ENCODE data around the gene ZNF543.
"Not testable (repeated sequence)": the region's sequence is repeated elsewhere in the genome, so short reads cannot be mapped to it uniquely, and the experiment has no call there.

ZNF543 gene

GRCh38 chr19:57363688-57364181, 43.5 kb downstream of the ZNF543 start:
- no peaks in the 10 kb centered on the region for H3K9me3 ChIP-seq (ENCODE audit: control insufficient read depth, low read length)
- H3K27me3 ChIP-seq (ENCODE audit: control insufficient read depth in 1 of 2, insufficient read depth in 1 of 2, low read length in 2 of 2): no peaks in the 10 kb centered on the region
- H3K27ac ChIP-seq (ENCODE audit: low read length, poor library complexity, severe bottlenecking): peak overlapping the region; percentile 5
- H2AFZ ChIP-seq (ENCODE audit: low read depth, low read length): no peak overlapping the region
- H3K4me3 ChIP-seq (ENCODE audit: insufficient read depth in 1 of 2, low read depth in 1 of 2, low read length in 2 of 2): peak overlapping the region; percentile 68 to 85
- H3K9ac ChIP-seq (ENCODE audit: low read length): peak overlapping the region; percentile 92
- peak overlapping the region; percentile 54 for H4K8ac ChIP-seq (ENCODE audit: low read length)
- H4K91ac ChIP-seq (ENCODE audit: low read length): no peak overlapping the region
- H2AK5ac ChIP-seq (ENCODE audit: low read length, severe bottlenecking): no peak overlapping the region
- no peak overlapping the region for H3K23ac ChIP-seq (ENCODE audit: low read length in 2 of 2)
- H3K14ac ChIP-seq (ENCODE audit: low read length in 2 of 2): no peak overlapping the region
- peak; percentile 53 for DNase-seq
- H3K36me3 ChIP-seq (ENCODE audit: control insufficient read depth in 1 of 2, insufficient read depth in 2 of 2, low read depth in 1 of 2, low read length in 2 of 2): peaks cover 8 to 18% of the 10 kb centered on the region in 2 experiments
- H3K4me2 ChIP-seq (ENCODE audit: low read length, poor library complexity, severe bottlenecking): peak overlapping the region; percentile 81
- H2BK15ac ChIP-seq (ENCODE audit: low read depth, poor library complexity, severe bottlenecking): no peak overlapping the region
- H2BK5ac ChIP-seq (ENCODE audit: low read depth, low read length, poor library complexity, severe bottlenecking): no peak overlapping the region
- H3K18ac ChIP-seq (ENCODE audit: low read depth in 1 of 2, low read length in 2 of 2): peak overlapping the region; percentile 21 to 49
- H2BK12ac ChIP-seq (ENCODE audit: low read length in 2 of 2): no peak overlapping the region
- peak overlapping the region in 1 of 2 experiments; percentile 19 for H3K4ac ChIP-seq (ENCODE audit: low read depth in 1 of 2, low read length in 2 of 2)
- peaks cover 25% of the 10 kb centered on the region for H3K79me1 ChIP-seq (replicated peaks; ENCODE audit: low read length, poor library complexity, severe bottlenecking)
- 9% methylated on average over 13 of the region's 18 CpGs for WGBS
- H3K4me1 ChIP-seq (ENCODE audit: control insufficient read depth, insufficient read depth, low read depth, low read length): peaks cover 4% of the 10 kb centered on the region
- no peak overlapping the region for H2BK120ac ChIP-seq (ENCODE audit: low read depth, low read length)

- no peaks in the 10 kb centered on the region for H3K9me3 ChIP-seq (ENCODE audit: control insufficient read depth, low read length)
- no peak overlapping the region for H3K18ac ChIP-seq (ENCODE audit: low read depth in 1 of 2, low read length in 2 of 2)
- peaks cover 4% of the 10 kb centered on the region for H3K4me1 ChIP-seq (ENCODE audit: control insufficient read depth, insufficient read depth, low read depth, low read length)
- H3K27ac ChIP-seq (ENCODE audit: low read length, poor library complexity, severe bottlenecking): no peak overlapping the region
- no peak overlapping the region for H3K23ac ChIP-seq (ENCODE audit: low read length in 2 of 2)
- 100% methylated on average over 2 of the region's 2 CpGs for WGBS
- H2BK120ac ChIP-seq (ENCODE audit: low read depth, low read length): no peak overlapping the region
- H3K4me2 ChIP-seq (ENCODE audit: low read length, poor library complexity, severe bottlenecking): no peak overlapping the region
- H3K14ac ChIP-seq (ENCODE audit: low read length in 2 of 2): no peak overlapping the region
- no peaks in the 10 kb centered on the region for H3K27me3 ChIP-seq (ENCODE audit: control insufficient read depth in 1 of 2, insufficient read depth in 1 of 2, low read length in 2 of 2)
- no peak overlapping the region for H4K8ac ChIP-seq (ENCODE audit: low read length)
- no peak for DNase-seq
- H2AK5ac ChIP-seq (ENCODE audit: low read length, severe bottlenecking): no peak overlapping the region
- peaks cover 14 to 22% of the 10 kb centered on the region in 2 experiments for H3K36me3 ChIP-seq (ENCODE audit: control insufficient read depth in 1 of 2, insufficient read depth in 2 of 2, low read depth in 1 of 2, low read length in 2 of 2)
- no peak overlapping the region for H2BK15ac ChIP-seq (ENCODE audit: low read depth, poor library complexity, severe bottlenecking)
- H3K9ac ChIP-seq (ENCODE audit: low read length): no peak overlapping the region
- H3K79me1 ChIP-seq (replicated peaks; ENCODE audit: low read length, poor library complexity, severe bottlenecking): peaks cover 27% of the 10 kb centered on the region
- H2AFZ ChIP-seq (ENCODE audit: low read depth, low read length): no peak overlapping the region
- H2BK12ac ChIP-seq (ENCODE audit: low read length in 2 of 2): no peak overlapping the region
- H3K4ac ChIP-seq (ENCODE audit: low read depth in 1 of 2, low read length in 2 of 2): no peak overlapping the region
- H4K91ac ChIP-seq (ENCODE audit: low read length): no peak overlapping the region
- no peak overlapping the region for H3K4me3 ChIP-seq (ENCODE audit: insufficient read depth in 1 of 2, low read depth in 1 of 2, low read length in 2 of 2)
- no peak overlapping the region for H2BK5ac ChIP-seq (ENCODE audit: low read depth, low read length, poor library complexity, severe bottlenecking)
Observed at GRCh38 chr19:57366776-57367175, 46.5 kb downstream of the ZNF543 start.

GRCh38 chr19:57374179-57374578, 53.9 kb downstream of the ZNF543 start:
- Histone ChIP-seq H3K79me1 (replicated peaks; ENCODE audit: low read length, poor library complexity, severe bottlenecking) (peaks cover 4% of the 10 kb centered on the region), H3K4me3 (ENCODE audit: insufficient read depth in 1 of 2, low read depth in 1 of 2, low read length in 2 of 2) (no peak overlapping the region)

GRCh38 chr19:57374647-57375046, 54.4 kb downstream of the ZNF543 start:
- not testable (repeated sequence) for H3K9ac ChIP-seq (ENCODE audit: low read length); H4K91ac ChIP-seq (ENCODE audit: low read length); H3K4ac ChIP-seq (ENCODE audit: low read depth in 1 of 2, low read length in 2 of 2); H2AFZ ChIP-seq (ENCODE audit: low read depth, low read length); H3K4me3 ChIP-seq (ENCODE audit: insufficient read depth in 1 of 2, low read depth in 1 of 2, low read length in 2 of 2); H3K79me1 ChIP-seq (replicated peaks; ENCODE audit: low read length, poor library complexity, severe bottlenecking); H2BK120ac ChIP-seq (ENCODE audit: low read depth, low read length); H3K4me1 ChIP-seq (ENCODE audit: control insufficient read depth, insufficient read depth, low read depth, low read length); H2AK5ac ChIP-seq (ENCODE audit: low read length, severe bottlenecking); H3K23ac ChIP-seq (ENCODE audit: low read length in 2 of 2); H4K8ac ChIP-seq (ENCODE audit: low read length); H3K27ac ChIP-seq (ENCODE audit: low read length, poor library complexity, severe bottlenecking); H2BK12ac ChIP-seq (ENCODE audit: low read length in 2 of 2); H2BK5ac ChIP-seq (ENCODE audit: low read depth, low read length, poor library complexity, severe bottlenecking); H3K14ac ChIP-seq (ENCODE audit: low read length in 2 of 2); DNase-seq; H3K27me3 ChIP-seq (ENCODE audit: control insufficient read depth in 1 of 2, insufficient read depth in 1 of 2, low read length in 2 of 2); H3K4me2 ChIP-seq (ENCODE audit: low read length, poor library complexity, severe bottlenecking); H3K18ac ChIP-seq (ENCODE audit: low read depth in 1 of 2, low read length in 2 of 2); H2BK15ac ChIP-seq (ENCODE audit: low read depth, poor library complexity, severe bottlenecking)
- WGBS: 92% methylated on average over 2 of the region's 2 CpGs
- H3K36me3 ChIP-seq (ENCODE audit: control insufficient read depth in 1 of 2, insufficient read depth in 2 of 2, low read depth in 1 of 2, low read length in 2 of 2): peaks cover 64 to 79% of the 10 kb centered on the region in 2 experiments
- peaks cover 61% of the 10 kb centered on the region for H3K9me3 ChIP-seq (ENCODE audit: control insufficient read depth, low read length)

More at GRCh38 chr19:57374179-57374578, 53.9 kb downstream of the ZNF543 start:
- Histone ChIP-seq H3K4me1 (ENCODE audit: control insufficient read depth, insufficient read depth, low read depth, low read length) (no peaks in the 10 kb centered on the region), H3K23ac (ENCODE audit: low read length in 2 of 2) (no peak overlapping the region), H3K4ac (ENCODE audit: low read depth in 1 of 2, low read length in 2 of 2) (no peak overlapping the region), H2BK120ac (ENCODE audit: low read depth, low read length) (no peak overlapping the region), H4K91ac (ENCODE audit: low read length) (no peak overlapping the region), H3K27ac (ENCODE audit: low read length, poor library complexity, severe bottlenecking) (no peak overlapping the region), H4K8ac (ENCODE audit: low read length) (no peak overlapping the region), H3K9ac (ENCODE audit: low read length) (no peak overlapping the region), H3K18ac (ENCODE audit: low read depth in 1 of 2, low read length in 2 of 2) (no peak overlapping the region), H3K36me3 (ENCODE audit: control insufficient read depth in 1 of 2, insufficient read depth in 2 of 2, low read depth in 1 of 2, low read length in 2 of 2) (peaks cover 64 to 79% of the 10 kb centered on the region in 2 experiments), H2BK5ac (ENCODE audit: low read depth, low read length, poor library complexity, severe bottlenecking) (no peak overlapping the region), H2AFZ (ENCODE audit: low read depth, low read length) (no peak overlapping the region), H2BK15ac (ENCODE audit: low read depth, poor library complexity, severe bottlenecking) (no peak overlapping the region), H3K27me3 (ENCODE audit: control insufficient read depth in 1 of 2, insufficient read depth in 1 of 2, low read length in 2 of 2) (no peaks in the 10 kb centered on the region), H2AK5ac (ENCODE audit: low read length, severe bottlenecking) (no peak overlapping the region), H3K9me3 (ENCODE audit: control insufficient read depth, low read length) (peaks cover 57% of the 10 kb centered on the region), H3K14ac (ENCODE audit: low read length in 2 of 2) (no peak overlapping the region), H2BK12ac (ENCODE audit: low read length in 2 of 2) (no peak overlapping the region), H3K4me2 (ENCODE audit: low read length, poor library complexity, severe bottlenecking) (no peak overlapping the region)
- WGBS: 93% methylated on average over 6 of the region's 6 CpGs
- no peak for DNase-seq
